Left cardiac atrium (tissue), 2 donors: ENCODE data around the gene CDH13. TPM values are rescaled to one million over a fixed set of nuclear protein-coding genes. Genes with fewer than 3 reads are reported as not detected.

Source experiments
- microRNA-seq, 2 donors: library from miRNA; unstranded; fragments of <30 nt; microRNA quantifications; one replicate each; pipeline ENCODE4 v1.2.0, GENCODE V29; 2020
- total RNA-seq, 2 donors: library from RNA; stranded (reverse); fragmentation: NEBNext Ultra II Directional; extraction: Animal tissue kit (Norgen Biotek cat#: 25700); gene quantifications; one replicate each; pipeline ENCODE4 v1.2.1, GENCODE V29; 2021
- donor health status: DM: no; HTN: yes; CAD: no; lungs with severe emphysema.
- donor health status: DM: yes; HTN: yes; CAD: no.

CDH13 gene
- total RNA-seq, 2 donors from 2014 or later: 68.6 to 100 TPM

Small RNA genes within 50 kb of the gene (microRNA-seq; reads per million reads assigned to microRNA genes)
- gene MIR3182 (0 reads per million in 2 donors), gene MIR8058 (0 reads per million in 2 donors)
